ENCODE measurements around the gene PLXNA3. TPM values are rescaled to one million over a fixed set of nuclear protein-coding genes. Genes with fewer than 3 reads are reported as not detected.

PLXNA3 gene
- total RNA-seq, 8 experiments from 2014 or later = 8.6 to 38.0 (median 22.3) TPM

GRCh38 chrX:154467556-154467955 is 9.5 kb downstream of the PLXNA3 start:
- no CpG with 5 or more reads among the region's 21 CpGs for WGBS, 10 experiments
- Histone ChIP-seq H3K27ac (no peak overlapping the region), H3K4me1 (replicated peaks in 1 of 2) (no peaks in the 10 kb centered on the region), H3K4me3 (no peak overlapping the region)
- ATAC-seq (replicated peaks in 6 of 8) = no peak
- in situ Hi-C loops (cut with MboI; ENCODE audit: low pct_unique_long_range_greater_than_20kb in 2 of 9, low sequenced_read_pairs in 9 of 9, unreplicated experiment in 9 of 9) = no loop called here

- no peaks in the 10 kb centered on the region for H3K4me1 ChIP-seq (replicated peaks in 1 of 2)
- no peak overlapping the region for H3K27ac ChIP-seq
- in situ Hi-C loops (cut with MboI; ENCODE audit: low pct_unique_long_range_greater_than_20kb in 2 of 9, low sequenced_read_pairs in 9 of 9, unreplicated experiment in 9 of 9) = no loop called here
- ATAC-seq (replicated peaks in 6 of 8) = no peak
- no peak overlapping the region for H3K4me3 ChIP-seq
- no CpG with 5 or more reads among the region's 23 CpGs for WGBS, 10 experiments
Observed at GRCh38 chrX:154468217-154468616, 10.1 kb downstream of the PLXNA3 start.

GRCh38 chrX:154469114-154469513 is 11.0 kb downstream of the PLXNA3 start:
- no peaks in the 10 kb centered on the region for H3K4me1 ChIP-seq (replicated peaks in 1 of 2)
- no peak for ATAC-seq (replicated peaks in 6 of 8)
- no peak overlapping the region for H3K27ac ChIP-seq
- 100% methylated on average over 1 of the region's 9 CpGs; no CpG with 5 or more reads in 9 of the 10 experiments for WGBS, 10 experiments
- in situ Hi-C loops (cut with MboI; ENCODE audit: low pct_unique_long_range_greater_than_20kb in 2 of 9, low sequenced_read_pairs in 9 of 9, unreplicated experiment in 9 of 9) = no loop called here
- H3K4me3 ChIP-seq = no peak overlapping the region

GRCh38 chrX:154469880-154470279 is 11.8 kb downstream of the PLXNA3 start:
- no peak overlapping the region for H3K4me3 ChIP-seq
- in situ Hi-C loops (cut with MboI; ENCODE audit: low pct_unique_long_range_greater_than_20kb in 2 of 9, low sequenced_read_pairs in 9 of 9, unreplicated experiment in 9 of 9) = no loop called here
- no peak overlapping the region for H3K27ac ChIP-seq
- 85 to 91% methylated on average over 4 to 7 of the region's 18 CpGs; no CpG with 5 or more reads in 8 of the 10 experiments for whole genome bisulfite sequencing, 10 experiments
- H3K4me1 ChIP-seq (replicated peaks in 1 of 2) = no peaks in the 10 kb centered on the region
- no peak for ATAC-seq (replicated peaks in 6 of 8)

GRCh38 chrX:154470434-154470833 is 12.4 kb downstream of the PLXNA3 start:
- 95% methylated on average over 4 of the region's 14 CpGs; no CpG with 5 or more reads in 9 of the 10 experiments for WGBS, 10 experiments
- no peak for ATAC-seq (replicated peaks in 6 of 8)

GRCh38 chrX:154470914-154471568 is 13.0 kb downstream of the PLXNA3 start:
- no peak for ATAC-seq (replicated peaks in 6 of 8)
- WGBS, 10 experiments = 60 to 80% methylated on average over 1 of the region's 23 CpGs; no CpG with 5 or more reads in 8 of the 10 experiments
- Histone ChIP-seq H3K27ac (no peak overlapping the region), H3K4me1 (replicated peaks in 1 of 2) (no peaks in the 10 kb centered on the region), H3K4me3 (no peak overlapping the region)
- in situ Hi-C loops (cut with MboI; ENCODE audit: low pct_unique_long_range_greater_than_20kb in 2 of 9, low sequenced_read_pairs in 9 of 9, unreplicated experiment in 9 of 9) = no loop called here

More at GRCh38 chrX:154470434-154470833, 12.4 kb downstream of the PLXNA3 start:
- Histone ChIP-seq H3K4me3 (no peak overlapping the region), H3K27ac (no peak overlapping the region), H3K4me1 (replicated peaks in 1 of 2) (no peaks in the 10 kb centered on the region)
- in situ Hi-C loops (cut with MboI; ENCODE audit: low pct_unique_long_range_greater_than_20kb in 2 of 9, low sequenced_read_pairs in 9 of 9, unreplicated experiment in 9 of 9) = no loop called here

- in situ Hi-C loops (cut with MboI; ENCODE audit: low pct_unique_long_range_greater_than_20kb in 2 of 9, low sequenced_read_pairs in 9 of 9, unreplicated experiment in 9 of 9) = no loop called here
- peak in 5 of 8 experiments; percentile 6 to 87 (median 19) for ATAC-seq (replicated peaks in 6 of 8)
- H3K27ac ChIP-seq = no peak overlapping the region
Observed at GRCh38 chrX:154471839-154472684, 14.0 kb downstream of the PLXNA3 start.

GRCh38 chrX:154472685-154473632 is 14.9 kb downstream of the PLXNA3 start:
- 40 to 80% (median 62%) methylated on average over 1 to 7 of the region's 28 CpGs; no CpG with 5 or more reads in 7 of the 10 experiments for WGBS, 10 experiments
- in situ Hi-C loops (cut with MboI; ENCODE audit: low pct_unique_long_range_greater_than_20kb in 2 of 9, low sequenced_read_pairs in 9 of 9, unreplicated experiment in 9 of 9) = no loop called here

More at GRCh38 chrX:154471839-154472684, 14.0 kb downstream of the PLXNA3 start:
- no peaks in the 10 kb centered on the region for H3K4me1 ChIP-seq (replicated peaks in 1 of 2)
- H3K4me3 ChIP-seq = no peak overlapping the region
- WGBS, 10 experiments = no CpG with 5 or more reads among the region's 23 CpGs

GRCh38 chrX:154473683-154474082 is 15.6 kb downstream of the PLXNA3 start:
- Histone ChIP-seq H3K4me1 (replicated peaks in 1 of 2) (peaks cover 4% of the 10 kb centered on the region in 2 donors), H3K27ac (no peak overlapping the region), H3K4me3 (no peak overlapping the region)
- WGBS, 10 experiments = 60 to 67% methylated on average over 2 to 3 of the region's 7 CpGs; no CpG with 5 or more reads in 8 of the 10 experiments
- ATAC-seq (replicated peaks in 6 of 8) = no peak
- in situ Hi-C loops (cut with MboI; ENCODE audit: low pct_unique_long_range_greater_than_20kb in 2 of 9, low sequenced_read_pairs in 9 of 9, unreplicated experiment in 9 of 9) = no loop called here

More at GRCh38 chrX:154472685-154473632, 14.9 kb downstream of the PLXNA3 start:
- Histone ChIP-seq H3K4me3 (no peak overlapping the region), H3K27ac (no peak overlapping the region), H3K4me1 (replicated peaks in 1 of 2) (peaks cover 3 to 4% of the 10 kb centered on the region in 2 donors)
- peak in 3 of 8 experiments; percentile 15 to 26 (median 20) for ATAC-seq (replicated peaks in 6 of 8)

GRCh38 chrX:154476821-154477220 is 18.7 kb downstream of the PLXNA3 start:
- in situ Hi-C loops (cut with MboI; ENCODE audit: low pct_unique_long_range_greater_than_20kb in 2 of 9, low sequenced_read_pairs in 9 of 9, unreplicated experiment in 9 of 9) = no loop called here
- no peak for ATAC-seq (replicated peaks in 6 of 8)
- 60 to 96% (median 96%) methylated on average over 1 to 4 of the region's 8 CpGs; no CpG with 5 or more reads in 7 of the 10 experiments for WGBS, 10 experiments
- Histone ChIP-seq H3K4me1 (replicated peaks in 1 of 2) (peaks cover 4 to 9% of the 10 kb centered on the region in 2 donors), H3K4me3 (no peak overlapping the region), H3K27ac (no peak overlapping the region)

GRCh38 chrX:154477891-154478477 is 19.9 kb downstream of the PLXNA3 start:
- Histone ChIP-seq H3K4me3 (peak overlapping the region; percentile 36 to 48 (median 39)), H3K4me1 (replicated peaks in 1 of 2) (peaks cover 4 to 9% of the 10 kb centered on the region in 2 donors), H3K27ac (peak overlapping the region; percentile 66 to 94)
- ATAC-seq (replicated peaks in 6 of 8) = no peak
- WGBS, 10 experiments = 71 to 100% (median 76%) methylated on average over 1 to 10 of the region's 24 CpGs; no CpG with 5 or more reads in 7 of the 10 experiments
- in situ Hi-C loops (cut with MboI; ENCODE audit: low pct_unique_long_range_greater_than_20kb in 2 of 9, low sequenced_read_pairs in 9 of 9, unreplicated experiment in 9 of 9) = no loop called here

Measured in motor neuron (in vitro differentiated cells).